HL-60 (cell line): ENCODE data around the gene AGBL4.

Experiments used
- GABPA ChIP-seq: IDR thresholded peaks from 2 replicates; pipeline ENCODE4 v1.6.1; 2012; ENCODE audit warnings: low read depth
- POLR2AphosphoS5 ChIP-seq: IDR thresholded peaks from 2 replicates; pipeline ENCODE4 v1.6.1; 2012; ENCODE audit warnings: low read depth
- TF ChIP-seq, protein P1 (sequence below): IDR thresholded peaks from one replicate; pipeline ENCODE4 v1.5.1; 2011; ENCODE audit warnings: low read length, control low read depth, inconsistent platforms; ENCODE audit not compliant: insufficient read depth

GRCh38 chr1:48841461-48841860 lies 1182.3 kb downstream of the AGBL4 start:
- TF ChIP-seq, protein P1, sequence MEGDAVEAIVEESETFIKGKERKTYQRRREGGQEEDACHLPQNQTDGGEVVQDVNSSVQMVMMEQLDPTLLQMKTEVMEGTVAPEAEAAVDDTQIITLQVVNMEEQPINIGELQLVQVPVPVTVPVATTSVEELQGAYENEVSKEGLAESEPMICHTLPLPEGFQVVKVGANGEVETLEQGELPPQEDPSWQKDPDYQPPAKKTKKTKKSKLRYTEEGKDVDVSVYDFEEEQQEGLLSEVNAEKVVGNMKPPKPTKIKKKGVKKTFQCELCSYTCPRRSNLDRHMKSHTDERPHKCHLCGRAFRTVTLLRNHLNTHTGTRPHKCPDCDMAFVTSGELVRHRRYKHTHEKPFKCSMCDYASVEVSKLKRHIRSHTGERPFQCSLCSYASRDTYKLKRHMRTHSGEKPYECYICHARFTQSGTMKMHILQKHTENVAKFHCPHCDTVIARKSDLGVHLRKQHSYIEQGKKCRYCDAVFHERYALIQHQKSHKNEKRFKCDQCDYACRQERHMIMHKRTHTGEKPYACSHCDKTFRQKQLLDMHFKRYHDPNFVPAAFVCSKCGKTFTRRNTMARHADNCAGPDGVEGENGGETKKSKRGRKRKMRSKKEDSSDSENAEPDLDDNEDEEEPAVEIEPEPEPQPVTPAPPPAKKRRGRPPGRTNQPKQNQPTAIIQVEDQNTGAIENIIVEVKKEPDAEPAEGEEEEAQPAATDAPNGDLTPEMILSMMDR: no peak
- TF ChIP-seq POLR2AphosphoS5 (no peak), GABPA (no peak)
